ENCODE results near the gene EVC. TPM values are rescaled to one million over a fixed set of nuclear protein-coding genes. Genes with fewer than 3 reads are reported as not detected.
"Not testable (repeated sequence)": the region's sequence is repeated elsewhere in the genome, so short reads cannot be mapped to it uniquely, and the experiment has no call there.

EVC gene
- polyA plus RNA-seq, 1 donor: 14.8 TPM

DNA sequence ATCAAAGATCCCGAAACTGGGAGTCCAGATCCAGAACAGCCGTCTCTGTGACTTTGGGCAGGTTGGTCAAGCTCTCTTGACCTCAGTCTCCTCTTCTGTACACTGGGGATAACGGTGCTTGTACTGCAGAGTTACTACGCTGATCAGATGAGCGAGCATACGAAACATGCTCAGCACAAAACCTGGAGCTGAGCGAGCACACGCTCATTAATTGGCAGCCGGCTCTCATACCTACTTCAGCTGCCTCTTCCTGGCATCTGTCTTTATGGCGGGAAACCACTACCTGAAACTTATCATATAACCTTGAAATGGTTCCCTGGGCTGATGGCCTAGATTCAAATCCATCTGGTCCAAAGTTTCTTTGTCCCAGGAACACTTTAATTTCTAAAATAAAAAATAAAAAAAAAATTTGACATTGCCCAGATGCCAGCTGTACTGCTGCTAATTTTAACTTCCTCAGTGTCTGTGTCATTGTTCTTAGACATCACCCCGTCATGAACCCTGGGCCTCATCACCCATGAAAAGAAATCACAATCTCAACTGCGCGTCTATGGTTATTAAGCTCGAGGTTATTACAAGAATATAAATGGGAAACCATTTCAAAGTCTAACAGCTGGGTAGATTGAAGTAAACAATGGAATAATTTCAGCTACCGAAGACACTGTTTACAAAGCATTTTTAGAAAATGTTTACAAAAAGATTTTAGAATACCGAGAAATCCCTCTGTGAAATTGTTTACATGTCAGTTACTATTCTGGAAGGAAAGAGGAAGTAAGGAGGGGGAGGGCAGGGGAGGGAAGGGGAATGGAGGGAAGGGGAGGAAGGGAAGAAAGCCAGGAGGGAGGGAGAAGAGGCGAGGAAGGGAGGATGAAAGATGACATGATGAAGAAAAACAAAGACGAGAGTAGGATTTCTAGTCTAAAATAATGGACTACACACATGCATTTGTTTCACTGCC, 132.9 kb downstream of the EVC start:
- no peak for DNase-seq (ENCODE audit: low read depth)

DNA sequence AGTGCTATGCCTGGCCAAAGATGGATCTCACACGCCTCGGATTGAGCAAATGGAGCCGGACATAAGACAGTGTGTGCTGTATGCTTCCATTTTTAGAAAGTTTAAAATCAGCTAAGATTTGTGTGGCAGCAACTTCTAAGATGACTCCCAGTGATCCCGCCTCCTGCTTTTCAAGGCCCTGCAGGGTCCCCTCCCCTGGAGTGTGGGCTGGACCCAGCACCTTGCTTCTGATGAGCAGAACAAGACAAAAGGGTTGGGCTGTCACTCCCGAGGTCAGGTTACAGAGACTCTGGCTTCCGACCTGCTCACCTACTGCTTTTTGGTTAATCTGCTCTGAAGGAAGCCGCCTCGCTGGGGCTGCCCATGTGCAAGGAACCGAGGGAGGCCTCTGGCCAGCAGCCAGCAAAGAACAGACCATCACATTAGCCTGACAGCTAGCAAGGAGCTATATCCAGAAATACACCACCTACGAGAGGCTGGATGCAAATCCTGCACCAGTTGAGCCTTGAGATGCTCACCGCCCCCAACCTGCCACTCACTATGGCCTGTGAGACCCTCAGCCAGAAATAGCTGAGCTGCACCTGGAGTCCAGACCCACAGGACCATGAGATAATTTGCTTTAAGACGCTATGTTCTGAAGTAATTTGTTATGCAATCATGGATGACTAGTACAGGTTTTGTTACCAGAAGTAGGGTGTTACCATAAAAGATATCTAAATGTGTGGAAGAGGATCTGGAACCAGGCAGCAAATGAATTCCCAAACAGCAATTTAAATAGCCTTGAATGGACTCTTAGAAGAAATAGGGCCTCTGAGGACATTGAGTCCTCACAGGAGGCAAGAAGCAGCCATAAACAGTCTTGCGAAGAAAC, 134.3 kb downstream of the EVC start:
- DNase-seq (ENCODE audit: low read depth): no peak

DNA sequence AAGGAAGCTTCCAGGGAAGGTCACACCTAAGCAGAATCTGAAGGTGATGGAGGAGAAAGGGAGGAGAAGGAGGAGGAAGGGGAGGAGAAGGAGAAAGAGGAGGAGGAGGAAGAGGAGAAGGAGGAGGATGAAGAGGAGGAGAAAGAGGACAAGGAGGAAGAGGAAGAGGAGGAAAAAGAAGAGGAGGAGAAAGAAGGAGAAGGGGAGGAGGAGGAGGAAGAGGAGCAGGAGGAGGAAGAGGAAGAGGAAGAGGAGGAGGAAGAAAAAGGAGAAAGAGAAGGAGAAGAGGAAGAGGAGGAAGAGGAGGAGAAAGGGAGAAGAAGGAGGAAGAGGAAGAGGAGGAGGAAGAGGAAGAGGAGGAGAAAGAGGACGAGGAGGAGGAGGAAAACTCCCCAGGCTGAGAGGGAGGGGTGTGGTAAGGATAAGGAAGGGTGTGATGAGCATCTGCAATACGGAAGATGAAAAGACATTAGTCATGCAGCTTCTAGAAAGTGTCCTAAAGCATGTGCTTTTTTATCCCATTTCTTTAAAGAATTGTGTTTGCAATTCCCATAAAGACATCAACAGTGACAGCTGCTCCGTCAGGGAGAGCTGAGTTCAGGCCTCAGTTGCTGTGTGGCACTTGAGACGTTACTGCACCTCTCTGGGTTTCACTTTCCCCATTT, 140.8 kb downstream of the EVC start:
- DNase-seq (ENCODE audit: low read depth): no peak

DNA sequence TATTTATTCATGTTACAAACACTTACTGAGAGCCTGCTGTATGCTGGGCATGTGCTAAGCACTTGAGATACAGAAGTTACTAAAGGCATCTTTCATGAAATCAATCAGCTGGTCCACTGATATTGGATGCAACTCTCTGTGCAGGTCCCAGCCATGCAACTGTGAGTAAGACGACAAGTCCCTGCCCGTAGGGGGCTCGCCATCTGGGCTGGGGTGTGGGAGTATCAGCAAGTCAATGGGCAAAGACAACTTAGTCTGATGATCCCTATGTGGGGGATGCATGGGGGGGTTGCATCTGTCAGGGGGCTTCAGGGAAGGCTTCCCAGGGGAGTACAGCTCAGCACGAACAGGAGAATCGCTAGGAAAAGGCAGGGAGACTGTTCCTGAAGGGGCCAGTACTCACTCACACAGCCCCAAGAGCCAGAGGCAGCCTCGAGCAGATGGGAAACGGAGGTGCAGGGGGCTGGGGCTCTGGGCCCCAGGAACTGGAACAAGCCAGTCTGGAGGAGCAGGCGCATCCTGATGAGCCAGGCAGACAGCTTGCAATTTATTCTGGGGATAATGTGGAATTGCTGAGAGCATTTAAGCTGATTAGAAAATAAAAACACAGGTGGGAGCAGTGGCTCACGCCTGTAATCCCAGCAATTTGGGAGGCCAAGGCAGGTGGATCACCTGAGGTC, 141.7 kb downstream of the EVC start:
- DNase-seq (ENCODE audit: low read depth): no peak

- DNase-seq (ENCODE audit: low read depth): no peak
Observed at GRCh38 chr4:5854929-5855328, 143.9 kb downstream of the EVC start.

DNA sequence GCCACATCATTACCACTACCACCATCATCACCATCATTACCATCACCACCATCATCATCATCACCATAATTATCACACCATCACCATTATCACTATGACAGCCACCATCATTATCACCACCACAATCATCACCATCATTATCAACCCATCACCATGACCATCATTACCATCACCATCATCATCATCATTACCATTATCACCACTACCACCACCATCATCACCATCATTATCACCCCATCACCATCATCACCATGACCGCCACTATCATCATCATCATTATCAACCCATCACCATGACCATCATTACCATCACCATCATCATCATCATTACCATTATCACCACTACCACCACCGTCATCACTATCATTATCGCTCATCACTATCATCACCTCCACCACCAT, 145.4 kb downstream of the EVC start:
- not testable (repeated sequence) for DNase-seq (ENCODE audit: low read depth)

GRCh38 chr4:5857199-5857598, 146.2 kb downstream of the EVC start:
- DNase-seq (ENCODE audit: low read depth): no peak

- DNase-seq (ENCODE audit: low read depth): no peak
Observed at GRCh38 chr4:5858020-5858769, 147.2 kb downstream of the EVC start.

DNA sequence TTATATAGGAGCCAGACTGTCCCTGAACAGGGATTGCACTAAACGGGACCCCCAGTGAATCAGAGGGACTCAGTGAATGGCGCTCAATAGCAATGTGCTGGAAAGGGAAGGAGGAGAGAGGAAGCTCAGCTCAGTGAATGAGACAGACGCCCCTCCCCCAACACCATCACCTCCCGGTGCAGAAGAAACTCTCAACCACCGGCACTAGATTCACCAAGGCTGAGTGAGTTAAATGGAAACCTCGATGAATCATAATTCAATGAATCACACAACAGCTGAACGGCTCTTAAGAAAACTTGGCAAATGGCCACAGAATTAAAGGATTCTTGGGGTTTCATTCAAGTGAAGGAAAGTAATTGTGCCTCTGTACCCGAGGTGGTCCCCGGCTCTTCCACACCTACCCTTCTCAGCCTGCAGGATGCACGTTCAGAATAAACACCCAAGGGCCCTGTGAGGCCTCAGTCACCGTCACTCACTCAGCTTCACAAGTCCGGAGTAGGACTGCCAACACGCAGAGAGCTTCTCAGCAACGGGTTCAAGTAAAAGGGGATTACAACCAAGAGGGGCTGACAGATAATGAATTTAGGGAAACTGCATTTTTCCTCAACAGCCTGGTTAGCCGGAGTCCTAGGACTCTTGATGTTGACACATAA, 152.6 kb downstream of the EVC start:
- no peak for DNase-seq (ENCODE audit: low read depth)

Other genes starting within 250 kb of the EVC start
- 4.3 TPM for gene EVC2, start 2.6 kb upstream of the EVC start, polyA plus RNA-seq (ENCODE audit: insufficient read length)
- 19.4 TPM for gene CRMP1, start 181.9 kb downstream of the EVC start, polyA plus RNA-seq (ENCODE audit: insufficient read length)